HG03025 (cell line): Measurements from ENCODE around the gene MSANTD1.

Source experiments
- ATAC-seq: cut with Tn5 transposase; IDR thresholded peaks from one replicate; pipeline ENCODE4 v1.9.1; 2021; ENCODE audit warnings: mild to moderate bottlenecking, moderate library complexity; ENCODE audit not compliant: unreplicated experiment, low FRiP score

MSANTD1 gene

DNA sequence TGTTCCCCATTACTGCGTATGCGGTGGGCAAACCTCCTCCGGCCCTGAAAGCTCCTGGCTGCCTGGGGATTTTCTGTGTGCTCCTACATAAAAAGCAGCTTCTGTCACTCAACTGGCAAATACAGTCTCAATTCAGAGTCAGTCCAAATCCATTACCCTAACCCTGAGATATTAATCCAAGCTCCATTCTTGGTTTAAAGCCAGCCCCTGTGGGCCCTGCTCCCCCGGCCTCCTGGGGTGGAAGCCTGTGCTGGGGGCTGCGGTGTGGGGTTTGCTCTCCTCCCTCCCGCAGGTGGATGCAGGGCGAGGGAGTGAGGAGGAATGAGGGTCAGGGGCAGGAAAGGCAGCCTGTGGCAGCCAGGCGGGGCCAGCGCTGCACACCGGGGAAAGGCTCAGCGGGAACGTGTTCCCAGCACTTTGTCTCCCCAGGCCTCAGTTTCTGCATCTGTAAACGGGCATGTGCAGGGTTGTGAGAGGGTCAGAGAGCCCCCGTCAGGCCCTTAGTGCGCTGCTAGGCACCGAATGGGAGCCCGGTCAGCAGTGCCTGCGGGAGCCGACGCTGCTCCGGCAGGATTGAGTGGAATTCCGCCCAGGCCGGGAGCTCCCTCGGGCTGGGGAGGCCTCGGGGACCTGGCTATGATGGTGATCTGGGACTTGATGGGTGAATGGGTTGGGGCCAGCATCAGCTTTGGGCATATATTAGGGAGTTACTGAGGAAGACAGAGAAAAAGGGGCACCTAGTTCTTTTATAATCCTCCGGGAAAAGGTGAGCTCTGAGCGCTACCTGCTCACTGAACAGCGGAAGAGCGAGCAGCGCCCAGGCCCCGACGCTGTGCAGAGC lies 37.6 kb downstream of the MSANTD1 start:
- ATAC-seq: no peak

DNA sequence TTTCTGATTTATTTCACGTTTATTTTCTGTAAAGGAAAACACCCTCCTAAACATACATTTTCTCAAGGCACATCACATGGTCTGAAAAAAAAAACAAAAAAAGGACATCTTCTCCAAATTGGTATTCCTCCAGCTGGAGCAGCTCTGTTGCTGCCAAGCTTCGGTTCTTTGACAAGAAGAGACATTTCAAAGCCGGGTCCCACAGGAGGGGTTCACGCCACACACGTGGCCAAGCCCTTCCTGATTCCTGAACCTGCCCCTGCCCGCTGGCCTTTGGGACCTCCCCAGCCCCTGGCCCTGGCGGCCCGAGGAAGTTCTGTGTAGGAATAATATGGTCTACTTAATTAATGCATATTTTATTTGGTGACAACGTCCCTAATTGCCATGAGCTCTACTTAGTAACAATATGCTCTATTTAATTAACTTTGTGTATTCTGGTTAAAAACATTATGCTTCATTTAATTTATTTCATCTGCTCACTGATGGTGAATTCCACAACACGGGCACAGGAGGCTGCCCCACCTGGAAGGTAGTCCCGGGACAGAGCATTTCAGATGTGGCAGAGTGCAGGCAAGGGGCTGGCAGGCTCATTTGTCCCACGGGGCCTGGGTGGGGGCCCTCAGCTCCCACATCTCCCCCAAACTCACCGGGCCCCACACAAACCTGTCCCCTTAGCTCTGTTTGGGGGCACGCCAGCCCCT lies 38.5 kb downstream of the MSANTD1 start:
- no peak for ATAC-seq

DNA sequence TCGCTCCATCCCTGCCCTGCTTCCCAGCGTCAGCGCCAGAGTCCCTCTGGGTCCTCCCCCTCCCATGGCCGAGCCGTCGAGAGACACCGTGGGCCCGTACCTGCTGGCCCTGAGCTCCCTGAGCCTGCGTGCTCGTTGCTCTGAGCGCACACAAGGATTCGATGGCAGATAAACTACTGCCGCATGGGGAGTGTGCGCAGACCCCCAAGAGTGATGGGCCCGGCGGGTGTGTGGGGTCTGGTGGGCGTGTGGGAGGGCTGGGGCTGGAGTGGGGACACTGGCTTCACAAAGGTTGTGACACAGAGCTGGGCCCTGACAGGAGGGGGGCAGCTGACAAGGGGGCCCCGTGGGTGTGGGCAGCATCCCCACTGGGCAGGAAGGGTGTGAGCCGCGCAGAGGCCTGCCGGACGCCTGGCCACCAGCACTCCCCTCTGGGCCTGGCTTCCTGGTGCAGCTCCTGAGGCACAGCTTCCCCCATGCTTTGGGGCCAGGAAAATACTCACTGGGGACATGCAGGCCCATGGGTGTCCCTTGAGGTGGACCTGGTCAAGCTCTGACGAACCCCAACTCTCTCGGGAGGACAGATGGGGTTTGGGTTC lies 39.1 kb downstream of the MSANTD1 start:
- ATAC-seq: no peak

DNA sequence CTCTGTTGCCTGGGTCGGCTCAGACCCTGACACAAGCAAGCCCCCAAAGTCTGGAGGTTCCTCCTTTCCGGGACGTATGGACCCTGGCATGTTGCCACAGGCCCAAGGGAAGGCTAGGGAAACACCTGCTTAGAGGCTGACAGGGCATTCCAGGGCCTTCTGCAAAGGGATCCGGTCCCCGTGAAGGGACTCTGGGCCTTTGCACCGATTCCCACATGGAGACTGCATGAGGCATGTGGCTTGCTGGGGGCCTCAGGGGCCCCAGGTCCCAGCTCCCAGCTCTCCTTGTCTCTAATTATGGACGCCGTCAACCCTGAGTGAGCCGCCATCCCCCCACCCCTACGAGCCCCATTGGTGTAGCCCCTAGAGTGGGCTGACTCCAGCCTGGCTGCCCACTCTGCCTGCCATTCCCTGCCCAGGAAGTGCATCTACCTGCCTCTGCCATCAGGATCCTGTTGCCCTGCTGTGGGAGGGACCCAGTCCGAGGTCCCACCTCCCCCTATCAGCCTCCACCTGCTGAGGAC lies 39.7 kb downstream of the MSANTD1 start:
- ATAC-seq: no peak

DNA sequence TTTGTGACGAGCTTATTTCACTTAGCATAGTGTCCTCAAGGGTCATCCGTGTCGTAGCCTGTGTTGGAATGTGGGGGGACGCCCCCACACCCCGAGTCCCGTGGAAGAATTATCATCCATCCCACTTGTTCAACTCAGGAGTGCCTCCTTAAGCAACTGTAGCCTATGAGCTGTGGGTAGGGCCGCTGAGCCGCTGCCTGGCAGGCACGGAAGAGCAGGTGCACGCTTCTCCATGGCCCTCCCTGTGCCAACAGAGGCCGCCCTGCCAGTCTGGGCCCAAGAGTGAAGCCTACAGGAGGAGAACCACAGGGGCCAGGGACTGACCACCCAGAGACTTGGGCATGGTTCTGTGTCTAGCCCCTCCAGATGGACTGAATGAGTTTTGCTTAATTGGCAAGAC lies 41.5 kb downstream of the MSANTD1 start:
- ATAC-seq: no peak

DNA sequence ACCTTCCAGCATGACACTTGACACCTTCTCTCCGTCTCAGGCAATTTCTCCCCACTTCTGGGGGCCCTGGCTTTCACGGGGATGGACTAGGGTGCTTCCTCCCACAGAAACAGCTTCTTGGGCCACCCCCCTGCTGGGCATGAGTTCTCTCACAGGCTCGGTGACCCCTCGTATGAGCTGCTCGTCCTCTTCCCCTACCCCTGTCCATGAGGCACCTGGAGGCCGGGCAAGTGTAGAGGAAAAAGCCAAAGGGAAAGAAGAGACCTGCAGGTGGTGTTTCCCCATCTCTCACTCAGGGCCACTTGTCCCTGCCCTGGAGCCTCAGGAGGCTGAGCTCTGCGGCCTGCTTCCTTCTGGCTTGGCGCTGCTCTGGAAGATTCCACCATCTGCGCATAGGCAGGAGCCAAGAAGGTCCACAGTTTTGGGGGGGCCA lies 41.9 kb downstream of the MSANTD1 start:
- no peak for ATAC-seq

DNA sequence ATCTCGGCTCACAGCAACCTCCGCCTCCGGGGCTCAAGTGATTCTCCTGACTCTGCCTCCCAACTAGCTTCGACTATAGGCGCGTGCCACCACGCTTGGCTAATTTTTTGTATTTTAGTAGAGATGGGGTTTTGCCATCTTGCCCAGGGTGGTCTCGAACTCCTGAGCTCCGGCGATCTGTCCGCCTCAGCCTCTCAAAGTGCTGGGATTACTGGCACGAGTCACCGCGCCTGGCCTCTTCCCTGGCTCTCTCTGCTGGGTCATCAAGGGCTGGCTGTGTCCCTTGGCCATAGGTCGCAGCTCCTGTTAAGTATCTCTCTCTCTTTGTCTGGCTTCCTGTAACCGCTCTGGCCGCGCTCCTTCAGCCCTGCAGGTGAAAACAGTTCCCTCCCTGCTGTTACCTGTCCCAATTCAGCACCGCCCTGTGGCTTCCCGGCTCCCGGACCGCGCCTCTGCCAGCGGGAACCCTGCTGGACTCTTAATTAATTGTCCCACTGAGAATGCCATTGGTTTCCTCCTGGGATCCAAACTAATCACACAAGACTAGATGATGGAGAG lies 42.5 kb downstream of the MSANTD1 start:
- ATAC-seq: no peak

DNA sequence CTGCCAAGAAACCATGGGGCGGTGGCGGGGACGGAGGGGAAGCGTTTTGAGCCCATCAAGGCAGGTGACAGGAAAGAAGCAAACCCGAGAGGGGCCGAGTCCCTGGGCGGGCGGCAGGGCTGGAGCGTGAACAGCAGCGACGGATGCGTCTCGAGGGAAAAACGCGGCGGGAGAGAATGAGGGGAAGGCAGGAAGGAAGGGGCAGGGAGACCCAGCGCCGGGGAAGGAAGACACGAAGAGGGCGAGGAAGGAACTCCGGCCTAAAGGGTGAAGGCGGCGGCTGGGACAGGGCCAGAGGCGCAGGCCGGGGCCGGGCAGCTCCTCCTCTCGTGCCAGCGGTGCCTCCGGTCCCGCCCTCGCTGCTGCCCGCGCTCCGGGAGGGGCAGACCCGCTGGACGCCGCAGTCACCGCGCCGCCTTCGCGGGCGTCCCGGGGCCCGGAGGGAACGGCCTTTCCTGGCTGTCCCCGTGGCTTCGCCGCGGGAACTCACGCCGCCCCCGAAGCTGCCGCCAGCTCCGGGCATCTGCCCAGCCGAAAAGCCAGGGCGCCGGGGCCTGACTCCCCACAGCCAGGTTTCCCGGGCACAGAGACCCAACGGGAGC lies 43.1 kb downstream of the MSANTD1 start:
- no peak for ATAC-seq

DNA sequence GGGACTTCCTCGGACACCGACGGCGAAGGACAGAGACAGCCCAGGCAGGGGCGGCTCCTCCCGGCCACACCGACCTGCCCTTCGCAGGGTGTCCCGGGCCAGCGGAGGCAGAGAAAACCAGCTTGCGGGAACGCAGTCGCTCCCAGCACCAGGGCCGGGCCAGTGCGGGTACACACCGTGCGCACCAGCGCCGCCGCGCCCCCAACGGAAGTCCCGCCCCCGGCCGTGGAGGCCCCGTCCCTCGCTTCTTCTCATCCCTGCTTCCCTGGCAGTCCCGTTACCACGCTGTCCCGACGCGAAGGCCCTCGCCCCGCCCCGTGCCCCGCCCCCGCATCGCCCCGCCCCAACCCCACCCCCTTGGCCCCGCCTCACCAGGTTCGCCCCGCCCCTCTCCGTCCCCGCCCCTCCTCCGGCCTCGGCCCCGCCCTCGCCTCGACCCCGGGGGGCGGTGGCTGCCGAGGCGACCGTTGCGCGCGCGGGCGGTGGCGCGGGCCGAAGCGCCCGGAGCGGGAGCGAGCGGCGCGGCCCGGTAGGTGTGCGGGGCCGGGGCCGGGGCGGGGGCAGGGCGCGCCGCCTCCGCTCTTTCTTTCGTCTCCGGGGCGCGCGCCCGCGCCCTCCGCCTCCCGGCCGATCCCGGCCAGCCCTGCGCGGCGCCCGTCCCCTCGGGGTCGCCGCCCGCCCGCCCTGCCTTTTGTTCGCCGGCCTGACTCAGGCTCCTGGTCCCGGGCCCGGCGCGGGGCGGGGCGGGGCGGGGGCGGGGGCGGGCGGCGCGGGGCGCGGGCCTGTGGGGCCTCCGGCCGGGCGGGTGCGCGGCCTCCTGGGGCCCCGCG lies 43.8 kb downstream of the MSANTD1 start, which contains the start of gene RGS12:
Gene RGS12, plus strand, starts transcription at position 451 of the 830 bp plus-strand sequence. CDS start 23,150 bp downstream, outside the sequence.
- ATAC-seq: no peak

DNA sequence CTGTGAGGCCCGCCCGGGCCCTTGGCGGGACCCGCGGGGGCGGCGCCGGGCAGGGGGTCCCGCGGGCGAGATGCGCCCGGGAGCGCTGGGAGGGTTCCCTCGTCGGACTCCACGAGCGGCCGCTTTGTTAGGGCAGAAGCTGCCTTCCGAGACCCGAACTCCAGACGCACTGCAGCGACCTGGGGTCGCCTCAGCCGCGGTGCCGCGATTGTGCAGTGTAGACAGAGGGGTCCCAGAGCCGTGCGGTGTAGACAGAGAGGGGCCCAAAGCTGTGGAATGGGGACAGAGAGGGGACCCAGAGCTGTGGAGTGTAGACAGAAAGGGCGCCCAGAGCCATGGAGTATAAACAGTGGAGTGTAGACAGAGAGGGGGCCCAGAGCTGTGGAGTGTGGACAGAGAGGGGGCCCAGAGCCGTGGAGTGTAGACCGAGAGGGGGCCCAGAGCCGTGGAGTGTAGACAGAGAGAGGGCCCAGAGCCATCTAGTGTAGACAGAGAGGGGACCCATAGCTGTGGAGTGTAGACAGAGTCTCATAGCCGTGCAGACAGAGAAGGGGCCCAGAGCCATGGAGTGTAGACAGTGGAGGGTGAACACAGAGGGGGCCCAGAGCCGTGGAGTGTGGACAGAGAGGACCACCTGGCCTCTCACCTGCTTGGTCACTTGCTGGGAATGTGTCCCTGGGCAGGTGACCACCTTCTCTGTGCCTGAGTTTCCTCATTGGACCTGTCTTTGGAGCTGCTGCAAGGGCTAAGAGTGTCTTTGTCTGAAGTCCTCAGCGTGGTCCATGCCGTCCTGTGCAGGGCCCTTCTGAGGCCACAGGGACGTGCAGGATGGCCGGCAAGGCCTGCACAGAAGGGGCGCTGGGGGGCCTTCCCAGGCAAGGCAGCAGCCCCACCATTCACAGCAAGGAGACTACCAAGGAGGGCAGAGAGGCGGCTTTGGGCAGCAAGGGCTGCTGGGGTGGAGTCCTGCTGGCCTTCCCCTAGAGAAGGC lies 44.7 kb downstream of the MSANTD1 start:
- no peak for ATAC-seq

DNA sequence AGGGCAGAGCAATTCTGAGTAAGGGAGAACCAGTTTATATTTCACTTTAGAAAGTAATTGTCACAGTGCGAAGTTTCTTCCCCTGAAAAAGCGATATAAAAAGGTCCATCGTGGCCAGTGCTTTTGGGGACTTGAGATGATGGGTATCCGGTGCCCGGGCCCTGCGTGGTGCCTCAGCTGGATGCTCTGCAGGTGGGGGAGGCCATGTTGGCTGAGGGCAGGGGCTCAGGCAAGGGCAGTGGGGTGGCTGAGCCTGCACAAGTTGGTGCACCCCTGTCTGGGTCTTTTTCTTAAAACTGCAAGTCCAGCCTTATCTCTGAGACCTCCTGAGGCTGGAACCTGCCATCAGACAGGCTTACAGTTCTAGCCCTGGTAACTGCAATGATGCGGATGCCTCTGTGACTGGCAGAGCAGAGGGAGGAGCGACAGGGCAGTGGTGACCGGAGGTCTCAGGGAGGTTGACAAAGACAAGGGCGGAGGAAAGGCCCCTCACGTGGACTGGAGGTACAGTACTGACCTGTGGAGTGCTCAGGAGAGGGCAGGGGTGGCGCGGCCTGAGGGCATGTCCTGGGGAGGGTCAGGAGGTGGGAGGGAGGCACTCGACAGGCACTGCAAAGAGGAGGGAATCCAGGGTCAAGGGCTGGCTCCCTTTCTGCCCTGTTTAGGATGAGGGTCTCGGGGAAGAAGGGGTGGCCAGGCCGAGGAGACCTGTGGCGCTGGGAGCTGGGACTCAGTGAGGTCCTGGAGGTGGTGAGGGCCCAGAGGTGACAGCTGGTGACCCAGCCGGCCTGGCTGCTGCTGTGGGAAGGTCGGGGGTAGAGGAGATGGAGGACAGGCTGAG lies 45.7 kb downstream of the MSANTD1 start:
- ATAC-seq: no peak

DNA sequence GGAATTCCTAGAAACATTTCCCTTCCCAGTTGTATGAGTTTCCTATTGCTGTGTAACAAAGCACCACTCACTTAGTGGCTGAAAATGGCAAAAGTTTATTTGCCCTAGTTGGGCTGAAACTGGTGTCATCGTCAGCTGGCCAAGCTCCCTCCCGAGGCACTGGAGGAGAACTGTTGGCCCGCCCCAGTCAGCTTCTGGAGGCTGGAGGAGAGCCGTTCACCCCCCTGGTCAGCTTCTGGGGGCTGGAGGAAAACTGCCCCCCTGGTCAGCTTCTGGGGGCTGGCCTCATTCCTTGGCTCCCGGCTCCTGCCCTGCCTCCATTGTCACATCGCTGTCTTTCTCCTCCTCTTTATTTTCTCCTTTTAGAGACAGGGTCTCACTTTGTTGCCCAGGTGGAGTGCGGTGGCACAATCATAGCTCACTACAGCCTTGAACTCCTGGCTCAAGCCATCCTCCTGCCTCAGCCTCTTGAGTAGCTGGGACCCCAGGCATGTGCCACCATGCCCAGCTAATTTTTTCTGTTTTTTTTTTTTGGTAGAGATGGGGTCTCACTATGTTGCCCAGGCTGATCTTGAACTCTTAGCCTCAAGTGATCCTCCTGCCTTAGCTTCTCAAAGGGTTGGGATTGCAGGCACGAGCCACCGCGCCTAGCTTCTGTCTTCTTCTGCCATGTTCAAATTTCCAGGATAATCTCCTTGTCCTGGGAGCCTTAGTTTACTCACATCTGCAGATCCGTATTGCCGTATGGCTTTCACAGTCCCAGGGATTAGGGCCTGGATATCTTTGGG lies 47.1 kb downstream of the MSANTD1 start:
- ATAC-seq: no peak

DNA sequence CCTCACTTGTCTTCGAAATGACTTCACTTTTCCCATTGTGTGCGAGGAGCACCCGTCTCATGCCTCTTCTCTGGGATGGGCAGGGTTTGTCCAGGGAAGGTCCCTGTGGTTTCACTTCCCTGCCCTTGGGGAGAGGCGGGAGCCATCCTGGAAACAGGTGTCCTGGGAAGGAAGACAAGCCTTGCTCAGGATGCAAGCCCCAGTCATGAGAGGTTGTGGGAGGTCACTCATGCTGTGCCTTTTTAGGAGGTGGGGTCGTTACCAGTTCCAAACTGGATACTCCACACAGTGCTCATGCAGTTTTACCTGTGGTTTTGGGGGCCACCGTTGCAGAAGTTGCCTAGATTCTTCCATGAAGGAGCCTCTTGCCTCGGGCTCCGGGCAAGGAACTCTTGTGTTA lies 47.7 kb downstream of the MSANTD1 start:
- ATAC-seq: no peak

DNA sequence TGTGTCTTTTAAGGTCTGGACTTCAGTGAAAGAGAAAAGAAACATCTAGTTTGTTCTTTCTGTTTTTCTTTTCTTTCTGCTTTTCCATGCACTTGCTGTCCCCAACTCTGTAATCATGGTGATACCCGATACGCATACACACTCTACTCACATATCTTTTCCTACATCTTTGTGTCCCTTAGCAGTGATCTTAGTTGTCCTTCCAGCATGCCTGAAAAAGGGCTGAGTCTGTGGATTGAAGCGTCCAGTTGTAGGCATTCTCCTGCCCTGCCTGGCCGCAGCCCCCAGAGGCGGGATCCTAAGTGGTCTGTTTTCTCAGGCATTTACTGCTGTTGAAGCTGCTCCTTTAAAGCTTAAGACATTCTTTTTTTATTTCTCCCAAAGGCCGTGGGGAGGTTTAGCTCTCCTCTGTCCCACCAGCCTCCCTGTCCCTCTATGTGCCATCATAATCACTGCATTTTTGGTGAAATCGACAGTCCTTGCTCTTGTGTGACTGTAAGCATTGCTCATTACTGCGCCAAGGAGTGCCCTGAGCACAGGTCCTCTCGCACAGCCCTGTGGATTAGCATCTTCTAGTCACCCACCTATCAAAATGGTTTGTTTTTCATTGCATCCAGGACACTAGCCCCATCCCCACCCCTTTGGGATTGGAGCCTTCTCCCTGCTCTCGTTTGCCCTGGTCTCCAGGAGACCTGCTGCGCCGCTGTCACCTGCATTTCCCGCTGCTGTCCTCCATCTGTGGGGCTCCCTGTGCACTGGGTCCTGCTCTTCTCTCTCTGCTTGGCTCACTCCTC lies 48.3 kb downstream of the MSANTD1 start:
- no peak for ATAC-seq

DNA sequence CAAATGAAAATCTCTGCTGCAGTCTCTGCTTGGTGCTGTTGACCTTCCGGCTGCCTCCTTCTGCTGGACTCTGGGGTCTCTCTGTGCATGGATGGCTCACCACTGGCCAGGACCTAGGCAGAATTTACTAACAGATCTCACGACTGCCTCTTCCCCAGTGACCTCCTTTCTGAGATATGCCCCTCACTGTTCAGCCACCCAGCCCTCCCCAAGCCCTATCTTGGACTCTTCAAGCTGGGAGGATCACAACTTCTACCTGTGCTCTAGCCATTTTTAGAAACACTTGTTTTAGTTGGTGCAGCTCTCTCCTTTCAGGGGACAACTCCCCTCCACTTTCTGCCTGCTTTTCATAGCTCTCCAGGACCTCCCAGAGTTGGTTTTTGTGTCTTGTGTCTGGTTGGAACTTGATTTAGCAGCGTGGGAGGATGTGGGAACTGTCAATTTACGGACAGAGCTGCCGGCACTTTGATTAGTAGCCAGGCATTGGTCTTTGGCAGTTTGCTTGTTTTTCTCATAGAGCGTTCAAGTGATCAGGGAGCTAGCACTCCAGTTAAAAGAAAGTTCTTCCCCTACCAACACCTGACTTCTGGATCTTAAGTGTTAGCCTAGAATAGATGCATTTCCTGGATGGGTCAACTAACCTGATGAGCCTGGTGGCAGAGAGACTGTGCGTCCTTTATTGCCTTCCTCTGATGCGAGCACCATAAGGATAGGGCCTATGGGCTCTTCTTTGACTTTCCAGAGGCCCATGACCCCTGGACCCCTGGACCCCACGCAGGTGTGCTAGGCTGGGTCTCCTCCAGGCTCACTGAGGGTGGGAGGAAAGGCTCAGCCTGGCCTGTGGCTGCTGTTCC lies 50.4 kb downstream of the MSANTD1 start:
- ATAC-seq: no peak
